SH-SY5Y (cell line): ENCODE results near the gene MEAK7.

ENCODE experiments used
- GATA2 ChIP-seq: IDR thresholded peaks from 2 replicates; pipeline ENCODE4 v1.6.1; 2011; ENCODE audit warnings: mild to moderate bottlenecking, low read depth, low read length
- GATA3 ChIP-seq: IDR thresholded peaks from 2 replicates; pipeline ENCODE4 v1.6.1; 2011; ENCODE audit warnings: low read depth, mild to moderate bottlenecking, low read length, moderate library complexity

DNA sequence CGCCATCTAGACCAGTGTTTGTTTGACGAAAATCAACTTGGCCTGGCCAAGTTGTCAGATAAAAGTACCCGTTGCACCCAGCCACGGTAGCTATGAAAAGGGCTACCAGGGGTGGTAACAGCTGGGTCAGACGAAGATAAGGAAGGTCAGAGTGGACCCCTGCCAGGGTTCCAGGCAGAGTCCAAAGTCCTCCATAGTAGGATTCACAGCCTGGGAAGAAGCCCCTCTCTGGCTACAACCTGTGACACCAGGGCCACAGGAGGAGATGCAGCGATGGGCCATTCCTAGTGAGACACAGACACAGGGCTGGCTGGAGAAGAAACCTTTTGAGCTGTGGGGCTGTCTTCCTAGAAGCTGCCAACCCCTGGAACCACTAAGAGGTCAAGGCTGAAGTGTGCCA lies 39.3 kb downstream of the MEAK7 start:
- TF ChIP-seq GATA3, result no peak
- TF ChIP-seq GATA2, result no peak
